Adipocyte (in vitro differentiated cells): ENCODE measurements around the gene MAGI1.
A peak's percentile ranks its signal among the peaks of the same experiment; 100 is the strongest.

Experiments
- DNase-seq: peaks from one replicate; pipeline ENCODE4 v3.0.0-alpha.2; 2015; ENCODE audit warnings: low read depth
- H3K27me3 ChIP-seq: replicated peaks from 2 replicates; pipeline ENCODE4 v1.7.0; 2013; ENCODE audit warnings: mild to moderate bottlenecking, low read length, moderate library complexity; ENCODE audit not compliant: control insufficient read depth, insufficient read depth
- H3K36me3 ChIP-seq: 2 replicates; pipeline ENCODE4 v1.7.0; 2013; ENCODE audit warnings: low read length, mild to moderate bottlenecking, moderate library complexity; ENCODE audit not compliant: control insufficient read depth, insufficient read depth, severe bottlenecking
- H3K4me1 ChIP-seq: 2 replicates; pipeline ENCODE4 v1.7.0; 2013; ENCODE audit warnings: mild to moderate bottlenecking, low read length, moderate library complexity; ENCODE audit not compliant: control insufficient read depth, insufficient read depth
- H3K4me3 ChIP-seq: 2 replicates; pipeline ENCODE4 v1.7.0; 2013; ENCODE audit warnings: mild to moderate bottlenecking, low read length, moderate library complexity
- H3K9ac ChIP-seq: 2 replicates; pipeline ENCODE4 v1.7.0; 2013; ENCODE audit warnings: mild to moderate bottlenecking, low read length, moderate library complexity
- H3K9me3 ChIP-seq: 2 replicates; pipeline ENCODE4 v1.7.0; 2013; ENCODE audit warnings: mild to moderate bottlenecking, low read length, moderate library complexity; ENCODE audit not compliant: control insufficient read depth

Gene MAGI1

DNA sequence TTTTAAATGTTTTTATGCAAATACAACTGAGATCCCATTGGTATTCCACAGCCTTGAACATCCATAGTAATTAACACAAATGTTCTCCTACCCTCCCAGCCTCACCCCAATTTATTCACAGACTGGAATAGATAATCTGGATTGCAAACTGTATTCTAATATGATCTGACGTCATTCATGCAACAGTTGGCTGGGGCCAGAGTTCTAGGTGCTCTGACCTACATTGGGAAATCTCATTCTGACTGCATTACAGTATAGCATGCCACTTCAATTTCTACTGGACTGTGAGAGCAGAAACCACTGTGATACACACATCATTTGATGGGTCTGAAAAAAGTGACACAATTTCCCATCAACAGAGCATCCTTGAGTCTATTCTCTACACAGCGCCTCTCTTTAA lies 403.1 kb downstream of the MAGI1 start:
- Histone ChIP-seq H3K4me1 (peaks cover 4% of the 10 kb centered on the region), H3K9me3 (no peaks in the 10 kb centered on the region), H3K9ac (no peak overlapping the region), H3K36me3 (no peaks in the 10 kb centered on the region), H3K4me3 (no peak overlapping the region), H3K27me3 (no peaks in the 10 kb centered on the region)
- no peak for DNase-seq

DNA sequence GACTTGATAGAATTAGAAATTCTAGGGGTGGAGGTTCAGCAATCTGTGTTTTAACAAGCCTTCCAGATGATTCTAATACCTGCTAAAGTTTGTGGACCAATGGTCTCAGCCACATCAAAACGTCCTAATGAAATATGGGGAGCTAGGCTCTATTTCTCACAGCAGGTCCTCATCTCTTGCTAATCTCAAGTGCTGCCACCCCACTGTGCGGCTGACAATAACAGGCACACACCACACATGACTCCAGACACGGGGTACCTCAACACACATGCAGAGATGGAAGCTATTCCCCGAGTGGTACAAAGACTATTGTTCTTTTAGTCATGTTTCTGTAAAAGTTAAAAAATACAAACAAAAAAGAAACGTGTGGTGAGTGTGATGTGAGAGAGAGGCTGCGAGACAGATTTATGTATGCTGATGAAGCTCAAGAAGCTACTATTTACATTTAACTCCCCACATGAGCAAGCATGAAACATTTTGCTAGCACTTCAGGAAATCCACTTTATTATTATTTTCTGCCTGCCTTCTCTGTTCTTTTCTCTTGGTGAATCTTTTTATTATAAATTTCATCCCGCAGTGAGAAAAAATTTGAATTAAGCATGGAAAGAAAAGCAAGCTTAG lies 405.6 kb downstream of the MAGI1 start:
- Histone ChIP-seq H3K9me3 (no peaks in the 10 kb centered on the region), H3K9ac (no peak overlapping the region), H3K36me3 (no peaks in the 10 kb centered on the region), H3K27me3 (no peaks in the 10 kb centered on the region), H3K4me3 (no peak overlapping the region), H3K4me1 (no peaks in the 10 kb centered on the region)
- no peak for DNase-seq

DNA sequence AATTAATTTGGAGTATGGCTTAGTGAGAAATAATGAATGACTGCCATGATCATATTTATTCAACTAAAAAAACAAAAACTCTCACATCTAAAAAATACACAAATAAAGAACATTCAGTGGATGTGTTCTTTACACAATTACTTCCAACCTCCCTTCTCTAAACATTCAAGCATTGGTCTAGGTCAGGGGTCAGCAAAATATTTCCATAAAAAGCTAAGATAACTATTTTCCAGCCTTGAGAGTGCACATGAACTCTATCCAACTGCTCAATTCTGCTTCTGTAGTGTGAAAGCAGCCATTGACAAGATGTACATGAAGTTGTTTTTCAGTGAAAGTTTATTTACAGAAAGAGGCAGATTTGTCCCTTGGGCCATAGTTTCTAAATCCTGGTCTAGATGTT lies 406.3 kb downstream of the MAGI1 start:
- DNase-seq: no peak
- no peaks in the 10 kb centered on the region for H3K27me3 ChIP-seq
- no peaks in the 10 kb centered on the region for H3K4me1 ChIP-seq

DNA sequence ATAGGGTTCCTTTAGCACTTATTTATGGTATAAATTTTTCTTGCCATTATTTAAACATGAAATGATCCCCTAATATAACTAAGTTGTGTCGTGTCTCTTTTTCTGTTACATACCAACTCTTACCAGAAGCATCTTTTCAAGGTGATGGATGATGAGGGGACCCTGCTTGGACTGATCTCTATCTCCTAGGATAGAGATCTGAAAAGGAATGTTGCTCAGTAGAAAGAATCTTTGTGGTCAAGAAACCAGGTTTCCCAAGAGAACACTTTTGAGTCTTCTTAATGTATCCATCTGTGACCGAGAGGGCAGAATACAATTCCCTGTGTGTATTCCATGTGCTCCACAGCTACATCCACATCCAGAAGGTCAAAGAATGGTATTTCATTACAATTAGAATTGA lies 409.7 kb downstream of the MAGI1 start:
- H3K4me3 ChIP-seq: no peak overlapping the region
- H3K36me3 ChIP-seq: no peaks in the 10 kb centered on the region
- no peaks in the 10 kb centered on the region for H3K9me3 ChIP-seq
- no peak for DNase-seq
- H3K9ac ChIP-seq: no peak overlapping the region
- H3K4me1 ChIP-seq: no peaks in the 10 kb centered on the region
- no peaks in the 10 kb centered on the region for H3K27me3 ChIP-seq

More for the DNA sequence above, 406.3 kb downstream of the MAGI1 start:
- Histone ChIP-seq H3K4me3 (no peak overlapping the region), H3K9me3 (no peaks in the 10 kb centered on the region), H3K9ac (no peak overlapping the region), H3K36me3 (no peaks in the 10 kb centered on the region)

DNA sequence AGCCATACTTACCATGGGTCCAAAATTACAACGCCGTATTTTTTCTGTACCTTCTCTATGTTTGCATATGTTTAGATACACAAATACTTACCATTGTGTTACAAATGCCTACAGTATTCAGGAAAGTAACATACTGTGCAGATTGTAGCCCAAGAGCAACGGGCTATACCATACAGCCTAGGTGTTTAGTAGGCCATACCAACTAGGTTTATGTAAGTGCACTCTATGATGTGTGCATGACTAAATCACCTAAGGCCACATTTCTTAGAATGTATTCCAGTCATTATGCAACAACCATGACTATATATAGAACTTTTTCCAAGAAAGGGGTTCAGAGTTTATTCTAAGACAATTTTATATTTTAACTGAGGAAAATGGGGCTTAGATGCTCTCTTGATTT lies 411.7 kb downstream of the MAGI1 start:
- no peak for DNase-seq
- Histone ChIP-seq H3K9me3 (no peaks in the 10 kb centered on the region), H3K4me3 (no peak overlapping the region), H3K4me1 (no peaks in the 10 kb centered on the region), H3K9ac (no peak overlapping the region), H3K27me3 (no peaks in the 10 kb centered on the region), H3K36me3 (no peaks in the 10 kb centered on the region)

DNA sequence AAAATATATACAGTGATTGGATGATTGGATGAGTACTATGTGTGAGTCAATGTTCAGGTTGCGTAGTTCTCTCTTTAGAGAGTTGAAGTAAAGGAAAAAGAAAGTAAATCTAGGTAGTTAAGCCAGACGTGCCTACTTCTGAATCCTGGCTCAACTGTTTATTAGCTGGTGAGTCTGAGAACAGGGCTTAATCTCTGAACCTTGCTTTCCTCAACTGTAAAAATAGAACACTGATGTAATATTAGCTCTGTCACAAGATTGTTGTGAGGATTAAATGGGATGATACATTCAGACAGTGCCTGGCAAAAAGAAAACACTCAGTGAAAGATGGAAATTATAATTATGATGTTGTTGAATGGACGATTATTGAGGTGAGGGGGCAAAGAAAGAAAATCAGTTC lies 413.4 kb downstream of the MAGI1 start:
- no peak for DNase-seq
- Histone ChIP-seq H3K4me1 (no peaks in the 10 kb centered on the region), H3K27me3 (no peaks in the 10 kb centered on the region), H3K4me3 (no peak overlapping the region), H3K36me3 (no peaks in the 10 kb centered on the region), H3K9me3 (no peaks in the 10 kb centered on the region), H3K9ac (no peak overlapping the region)

DNA sequence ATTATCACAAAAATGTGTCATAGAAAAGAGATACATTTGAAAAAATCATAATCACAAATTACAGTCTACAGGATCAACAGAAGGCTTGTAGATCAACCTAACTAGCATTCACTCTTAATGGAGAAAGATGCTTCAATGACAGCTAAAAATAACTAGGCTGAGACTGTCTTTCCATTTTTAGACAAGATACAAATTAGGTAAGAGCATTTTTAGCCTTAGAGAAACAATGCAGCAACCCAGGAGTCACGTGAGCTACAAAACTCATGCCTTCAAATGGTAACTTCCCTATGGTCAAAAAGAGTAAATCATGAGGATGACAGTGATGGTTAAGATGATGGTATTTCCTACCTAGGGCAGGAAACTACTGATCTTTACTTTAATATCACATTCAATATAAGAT lies 415.4 kb downstream of the MAGI1 start:
- no peaks in the 10 kb centered on the region for H3K4me1 ChIP-seq
- no peak overlapping the region for H3K4me3 ChIP-seq
- H3K27me3 ChIP-seq: no peaks in the 10 kb centered on the region
- no peak for DNase-seq
- H3K9ac ChIP-seq: no peak overlapping the region
- H3K9me3 ChIP-seq: no peaks in the 10 kb centered on the region
- no peaks in the 10 kb centered on the region for H3K36me3 ChIP-seq

DNA sequence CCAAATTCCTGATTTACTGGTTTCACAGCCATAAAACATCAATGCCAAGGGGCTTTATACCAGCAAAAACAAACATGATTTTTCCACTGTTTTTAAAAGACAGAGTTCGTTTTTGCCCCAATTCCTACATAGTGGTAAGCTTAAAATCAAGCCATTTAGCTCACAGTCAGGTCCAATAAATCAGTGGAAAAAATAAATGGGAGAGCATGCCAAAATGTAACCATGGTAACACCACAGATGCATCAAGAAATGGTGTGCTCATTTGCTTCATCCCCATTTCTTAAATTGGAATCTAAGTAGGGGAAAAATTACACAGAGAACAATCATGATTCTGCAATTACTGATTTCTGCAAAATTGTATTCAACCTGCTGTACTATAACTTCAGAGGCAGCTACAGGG lies 418.8 kb downstream of the MAGI1 start:
- Histone ChIP-seq H3K9ac (no peak overlapping the region), H3K9me3 (no peaks in the 10 kb centered on the region), H3K4me3 (no peak overlapping the region), H3K27me3 (no peaks in the 10 kb centered on the region), H3K4me1 (no peaks in the 10 kb centered on the region), H3K36me3 (no peaks in the 10 kb centered on the region)
- DNase-seq: no peak

DNA sequence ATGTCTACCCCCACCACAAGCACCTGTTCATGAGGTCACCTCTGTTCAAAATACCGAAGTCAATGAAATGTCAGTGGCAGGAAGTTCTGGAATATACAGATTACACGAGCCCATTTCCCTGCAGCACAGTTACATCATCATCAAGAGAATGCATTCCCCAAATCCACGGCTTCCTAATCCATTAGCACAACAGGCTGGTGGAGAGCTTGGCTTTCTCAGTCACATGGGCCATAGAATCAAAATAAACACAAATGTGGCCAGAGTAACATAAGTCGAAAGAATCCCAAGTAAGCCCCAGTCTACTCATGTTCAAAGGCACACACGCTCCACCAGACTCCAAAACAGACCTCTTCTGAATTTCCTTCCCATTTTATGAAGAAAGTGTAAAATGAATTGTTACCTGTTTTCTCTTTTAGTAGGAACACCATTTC lies 419.3 kb downstream of the MAGI1 start:
- no peaks in the 10 kb centered on the region for H3K36me3 ChIP-seq
- H3K27me3 ChIP-seq: no peaks in the 10 kb centered on the region
- H3K4me3 ChIP-seq: no peak overlapping the region
- no peaks in the 10 kb centered on the region for H3K4me1 ChIP-seq
- DNase-seq: peak; percentile 53
- H3K9ac ChIP-seq: no peak overlapping the region
- no peaks in the 10 kb centered on the region for H3K9me3 ChIP-seq

DNA sequence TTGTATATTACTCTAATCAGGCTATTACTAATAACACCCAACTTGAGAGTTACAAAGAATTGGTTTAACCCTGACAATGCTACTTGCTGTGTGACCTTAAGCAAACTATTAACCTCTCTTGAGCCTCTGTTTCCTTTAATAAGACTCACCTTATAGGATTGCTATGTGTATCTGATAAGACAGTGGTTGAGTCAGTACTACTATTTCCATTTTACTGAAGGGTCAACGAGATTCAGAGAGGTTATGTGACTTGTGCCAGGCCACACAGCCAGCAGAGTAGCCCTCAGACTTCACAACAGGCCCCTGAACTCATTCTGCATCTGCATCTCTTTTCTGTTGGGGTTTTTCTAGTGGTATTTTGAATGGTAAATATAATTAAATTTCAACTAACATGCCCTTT lies 420.1 kb downstream of the MAGI1 start:
- H3K4me3 ChIP-seq: no peak overlapping the region
- no peaks in the 10 kb centered on the region for H3K36me3 ChIP-seq
- H3K9me3 ChIP-seq: no peaks in the 10 kb centered on the region
- no peaks in the 10 kb centered on the region for H3K4me1 ChIP-seq
- no peaks in the 10 kb centered on the region for H3K27me3 ChIP-seq
- H3K9ac ChIP-seq: no peak overlapping the region
- DNase-seq: no peak

DNA sequence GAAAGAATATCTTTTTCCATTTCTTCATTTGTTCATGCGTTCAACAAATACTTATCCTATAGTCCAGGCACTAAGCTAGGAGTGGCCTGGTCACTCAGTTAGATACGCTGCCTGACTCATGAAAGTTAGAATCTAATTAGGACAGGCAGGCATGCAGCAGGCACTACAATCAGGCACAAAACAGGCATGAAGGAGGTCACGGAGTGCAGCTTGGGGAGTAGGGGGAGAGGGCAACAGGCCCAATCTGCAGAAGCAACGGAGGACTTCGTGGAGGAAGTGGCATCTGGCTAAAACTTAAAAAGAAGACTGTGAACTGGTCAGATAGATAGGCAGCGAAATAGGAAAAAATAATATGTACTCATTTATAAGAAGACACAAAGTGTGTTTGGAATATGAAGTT lies 420.9 kb downstream of the MAGI1 start:
- Histone ChIP-seq H3K36me3 (no peaks in the 10 kb centered on the region), H3K9ac (no peak overlapping the region), H3K4me3 (no peak overlapping the region), H3K4me1 (no peaks in the 10 kb centered on the region), H3K9me3 (no peaks in the 10 kb centered on the region), H3K27me3 (no peaks in the 10 kb centered on the region)
- no peak for DNase-seq

DNA sequence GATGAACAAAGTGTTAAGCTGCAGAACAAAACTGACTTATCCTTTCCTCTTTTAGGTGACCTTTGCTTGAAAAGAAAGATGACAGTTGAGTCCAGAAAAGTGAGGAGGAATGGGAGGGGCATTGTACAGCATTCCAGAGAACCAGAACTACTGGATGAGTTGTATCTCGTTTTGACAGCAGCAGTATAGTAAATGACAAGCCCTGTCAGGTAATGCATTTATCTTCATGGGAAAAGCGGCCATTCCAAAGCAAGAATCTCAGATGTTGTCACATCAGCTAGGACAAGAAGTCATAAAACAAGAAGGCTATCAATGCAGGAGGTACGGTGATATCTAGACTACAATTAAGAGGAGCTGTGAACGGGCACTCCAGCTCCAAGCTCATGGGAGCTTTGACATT lies 421.5 kb downstream of the MAGI1 start:
- no peaks in the 10 kb centered on the region for H3K4me1 ChIP-seq
- H3K27me3 ChIP-seq: no peaks in the 10 kb centered on the region
- no peak for DNase-seq
- H3K9me3 ChIP-seq: no peaks in the 10 kb centered on the region
- H3K4me3 ChIP-seq: no peak overlapping the region
- no peaks in the 10 kb centered on the region for H3K36me3 ChIP-seq
- no peak overlapping the region for H3K9ac ChIP-seq
